ENCODE measurements around the gene MRPL37.

DNA sequence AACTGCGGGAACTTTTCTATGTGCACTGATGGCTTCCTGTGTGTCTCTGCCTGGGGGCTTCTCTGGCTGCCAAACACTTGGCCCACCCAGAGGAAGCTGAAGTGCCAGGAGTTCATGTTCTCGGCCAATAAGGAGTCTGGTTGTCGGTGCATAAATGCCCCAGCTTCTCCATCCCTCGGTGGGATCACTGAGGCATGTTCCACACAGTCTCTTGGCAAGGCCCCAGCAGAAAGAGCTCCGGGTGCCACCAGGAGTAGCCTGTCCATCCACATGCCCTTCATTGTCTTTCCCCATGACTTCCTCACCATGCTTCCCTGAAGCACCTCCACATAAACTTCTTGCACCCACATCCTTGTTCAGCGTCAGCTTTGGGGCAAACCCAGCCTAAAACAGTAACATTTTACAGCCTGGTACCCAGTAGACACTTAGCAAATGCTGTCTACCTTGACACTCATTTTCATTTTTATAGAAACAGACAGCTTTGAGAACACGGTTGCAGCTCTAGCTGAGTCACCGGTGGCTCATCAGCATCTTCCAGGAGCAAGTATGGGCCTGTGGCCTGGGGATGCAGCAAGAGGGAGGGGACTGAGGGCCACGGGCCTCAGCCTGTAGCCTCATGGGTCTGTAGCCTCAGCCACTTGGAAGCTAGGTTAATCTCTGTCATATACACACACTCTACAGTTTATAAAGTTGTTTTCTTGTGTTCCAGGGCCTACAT lies 32.4 kb upstream of the MRPL37 start:
- TF ChIP-seq, protein P1, sequence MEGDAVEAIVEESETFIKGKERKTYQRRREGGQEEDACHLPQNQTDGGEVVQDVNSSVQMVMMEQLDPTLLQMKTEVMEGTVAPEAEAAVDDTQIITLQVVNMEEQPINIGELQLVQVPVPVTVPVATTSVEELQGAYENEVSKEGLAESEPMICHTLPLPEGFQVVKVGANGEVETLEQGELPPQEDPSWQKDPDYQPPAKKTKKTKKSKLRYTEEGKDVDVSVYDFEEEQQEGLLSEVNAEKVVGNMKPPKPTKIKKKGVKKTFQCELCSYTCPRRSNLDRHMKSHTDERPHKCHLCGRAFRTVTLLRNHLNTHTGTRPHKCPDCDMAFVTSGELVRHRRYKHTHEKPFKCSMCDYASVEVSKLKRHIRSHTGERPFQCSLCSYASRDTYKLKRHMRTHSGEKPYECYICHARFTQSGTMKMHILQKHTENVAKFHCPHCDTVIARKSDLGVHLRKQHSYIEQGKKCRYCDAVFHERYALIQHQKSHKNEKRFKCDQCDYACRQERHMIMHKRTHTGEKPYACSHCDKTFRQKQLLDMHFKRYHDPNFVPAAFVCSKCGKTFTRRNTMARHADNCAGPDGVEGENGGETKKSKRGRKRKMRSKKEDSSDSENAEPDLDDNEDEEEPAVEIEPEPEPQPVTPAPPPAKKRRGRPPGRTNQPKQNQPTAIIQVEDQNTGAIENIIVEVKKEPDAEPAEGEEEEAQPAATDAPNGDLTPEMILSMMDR (IDR thresholded peaks at IDR 0.05): no peak
- no peak for TF ChIP-seq POLR2A (IDR thresholded peaks at IDR 0.05)
